ENCODE results near the gene MC4R. TPM values are rescaled to one million over a fixed set of nuclear protein-coding genes. Genes with fewer than 3 reads are reported as not detected.

MC4R gene
- total and polyA plus RNA-seq, 11 donors: not detected

DNA sequence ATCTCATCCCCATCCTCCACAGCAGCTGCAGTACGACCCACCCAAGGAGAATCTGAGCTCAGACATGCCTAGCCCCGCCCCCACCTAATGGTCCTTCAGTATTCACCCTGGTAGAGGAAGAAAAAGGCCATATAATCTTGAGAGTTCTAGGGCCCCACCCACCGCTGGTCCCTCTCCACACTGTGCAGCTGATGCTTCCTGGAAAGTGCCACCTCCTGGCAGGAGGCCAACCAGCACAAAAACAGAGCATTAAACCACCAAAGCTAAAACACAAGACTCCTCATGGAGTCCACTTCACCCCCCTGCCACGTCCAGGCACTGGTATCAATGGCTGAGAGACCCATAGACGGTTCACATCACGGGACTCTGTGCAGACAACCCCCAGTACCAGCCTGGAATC lies 40.7 kb downstream of the MC4R start:
- H3K4me3 ChIP-seq: no peak overlapping the region
- H3K9me3 ChIP-seq: peaks cover 0 to 11% (median 0%) of the 10 kb centered on the region in 12 donors
- H3K36me3 ChIP-seq: no peaks in the 10 kb centered on the region
- ATAC-seq: no peak
- intact Hi-C loops (cut with DNase I): no loop called here
- no peaks in the 10 kb centered on the region for H3K27me3 ChIP-seq
- no peak for TF ChIP-seq POLR2A (IDR thresholded peaks at IDR 0.05)
- TF ChIP-seq, protein P1, sequence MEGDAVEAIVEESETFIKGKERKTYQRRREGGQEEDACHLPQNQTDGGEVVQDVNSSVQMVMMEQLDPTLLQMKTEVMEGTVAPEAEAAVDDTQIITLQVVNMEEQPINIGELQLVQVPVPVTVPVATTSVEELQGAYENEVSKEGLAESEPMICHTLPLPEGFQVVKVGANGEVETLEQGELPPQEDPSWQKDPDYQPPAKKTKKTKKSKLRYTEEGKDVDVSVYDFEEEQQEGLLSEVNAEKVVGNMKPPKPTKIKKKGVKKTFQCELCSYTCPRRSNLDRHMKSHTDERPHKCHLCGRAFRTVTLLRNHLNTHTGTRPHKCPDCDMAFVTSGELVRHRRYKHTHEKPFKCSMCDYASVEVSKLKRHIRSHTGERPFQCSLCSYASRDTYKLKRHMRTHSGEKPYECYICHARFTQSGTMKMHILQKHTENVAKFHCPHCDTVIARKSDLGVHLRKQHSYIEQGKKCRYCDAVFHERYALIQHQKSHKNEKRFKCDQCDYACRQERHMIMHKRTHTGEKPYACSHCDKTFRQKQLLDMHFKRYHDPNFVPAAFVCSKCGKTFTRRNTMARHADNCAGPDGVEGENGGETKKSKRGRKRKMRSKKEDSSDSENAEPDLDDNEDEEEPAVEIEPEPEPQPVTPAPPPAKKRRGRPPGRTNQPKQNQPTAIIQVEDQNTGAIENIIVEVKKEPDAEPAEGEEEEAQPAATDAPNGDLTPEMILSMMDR (IDR thresholded peaks at IDR 0.05): no peak
- H3K4me1 ChIP-seq: no peaks in the 10 kb centered on the region
- 69 to 77% (median 73%) methylated on average over 4 to 6 of the region's 6 CpGs for WGBS, 4 donors
- DNase-seq: peak in 1 of 5 donors; percentile 21
- no peak overlapping the region for H3K27ac ChIP-seq

DNA sequence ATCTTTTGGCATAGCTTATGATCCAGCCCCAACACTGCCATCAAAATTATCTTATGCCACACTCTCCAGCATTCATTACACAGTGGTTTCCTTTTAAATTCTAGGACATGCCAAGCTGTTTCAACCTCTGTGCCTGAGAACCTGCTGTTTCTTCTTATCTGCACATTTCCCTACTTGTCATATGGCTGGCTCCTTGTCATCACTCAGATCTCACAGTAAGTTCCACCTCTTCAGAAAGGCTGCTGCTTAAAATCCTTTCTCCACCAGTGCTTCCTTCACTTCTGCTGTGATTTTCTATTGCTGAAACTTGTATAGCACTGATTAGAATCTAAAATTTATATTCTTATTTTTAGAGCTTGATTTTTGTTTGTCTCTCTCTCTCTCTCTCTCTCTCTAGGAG lies 43.4 kb downstream of the MC4R start:
- TF ChIP-seq, protein P1 (IDR thresholded peaks at IDR 0.05): no peak
- no peak for TF ChIP-seq POLR2A (IDR thresholded peaks at IDR 0.05)
- H3K9me3 ChIP-seq: peaks cover 0 to 16% (median 3%) of the 10 kb centered on the region in 12 donors
- H3K4me3 ChIP-seq: no peak overlapping the region
- ATAC-seq (no peak), DNase-seq (no peak)
- H3K36me3 ChIP-seq: no peaks in the 10 kb centered on the region
- H3K27ac ChIP-seq: no peak overlapping the region
- H3K27me3 ChIP-seq: no peaks in the 10 kb centered on the region
- no peaks in the 10 kb centered on the region for H3K4me1 ChIP-seq
- intact Hi-C loops (cut with DNase I): no loop called here

DNA sequence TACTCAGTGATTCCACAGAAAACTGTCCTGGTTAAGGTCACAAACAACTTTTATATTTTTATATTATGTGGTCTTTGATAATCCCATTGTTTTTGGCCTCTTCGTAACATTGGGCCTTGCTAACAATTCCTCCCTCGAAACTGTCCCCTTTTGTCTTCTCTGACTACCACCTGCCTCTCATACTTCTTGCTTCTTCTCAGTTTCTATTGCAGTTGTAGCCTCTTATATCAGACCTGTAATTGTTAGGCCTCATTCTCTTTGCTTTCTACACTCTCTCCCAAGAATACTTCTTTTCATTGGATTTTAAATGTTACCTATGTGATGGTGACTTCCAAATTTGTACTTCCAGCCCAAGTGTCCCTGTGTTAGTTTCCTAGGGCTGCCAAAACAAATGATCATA lies 44.7 kb downstream of the MC4R start:
- DNase-seq (no peak), ATAC-seq (no peak)
- Histone ChIP-seq H3K27me3 (no peaks in the 10 kb centered on the region), H3K36me3 (no peaks in the 10 kb centered on the region), H3K27ac (no peak overlapping the region), H3K9me3 (peaks cover 0 to 17% (median 4%) of the 10 kb centered on the region in 12 donors), H3K4me3 (no peak overlapping the region), H3K4me1 (no peaks in the 10 kb centered on the region)
- TF ChIP-seq, protein P1 (IDR thresholded peaks at IDR 0.05): no peak
- no peak for TF ChIP-seq POLR2A (IDR thresholded peaks at IDR 0.05)
- intact Hi-C loops (cut with DNase I): no loop called here
- WGBS, 4 donors: 80 to 89% (median 86%) methylated on average over 2 of the region's 2 CpGs

DNA sequence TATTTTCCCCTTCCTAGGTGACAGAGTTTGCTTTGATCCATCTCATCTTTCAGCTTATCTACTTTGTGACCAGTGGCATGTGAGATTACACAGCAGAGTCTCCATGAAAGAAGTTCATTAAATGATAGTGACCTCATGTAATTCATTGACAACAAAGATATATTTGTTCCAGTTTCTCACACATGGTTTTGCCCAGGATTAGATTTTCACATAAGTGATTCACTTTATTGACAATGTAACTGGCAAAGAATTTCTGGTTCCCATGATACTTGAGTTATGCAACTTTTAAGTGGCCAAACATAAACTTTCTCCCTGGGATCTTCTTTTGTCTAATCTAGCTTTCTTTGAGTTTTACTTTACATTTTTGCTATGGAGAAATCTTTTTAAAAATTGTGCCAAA lies 50.0 kb downstream of the MC4R start:
- no peak for TF ChIP-seq POLR2A (IDR thresholded peaks at IDR 0.05)
- Histone ChIP-seq H3K4me3 (no peak overlapping the region), H3K9me3 (peaks cover 0 to 13% (median 5%) of the 10 kb centered on the region in 12 donors), H3K36me3 (no peaks in the 10 kb centered on the region), H3K27me3 (no peaks in the 10 kb centered on the region), H3K27ac (no peak overlapping the region), H3K4me1 (no peaks in the 10 kb centered on the region)
- ATAC-seq (no peak), DNase-seq (no peak)
- intact Hi-C loops (cut with DNase I): no loop called here
